HEK293 (cell line): Measurements from ENCODE around the gene MRPL43.

Experiments
- CTCF ChIA-PET: fragments of 350-600 bp; formaldehyde crosslinking; extraction: SDS; loops from one replicate; lab custom pipeline; 2021; ENCODE audit warnings: antibody characterized with exemption; lab: Yijun Ruan, JAX
- POLR2A ChIA-PET: fragments of 300-600 bp; formaldehyde crosslinking; extraction: SDS; loops from one replicate; lab custom pipeline; 2020; ENCODE audit warnings: antibody characterized with exemption, inconsistent platforms; lab: Yijun Ruan, JAX
- H3K27ac ChIP-seq: fragments of 200-500 bp; sonication (Bioruptor generic); 2 replicates; pipeline ENCODE4 v1.5.1; 2014; ENCODE audit warnings: low read depth, low read length, control low read depth, inconsistent platforms; ENCODE audit errors: extremely low read depth
- H3K36me3 ChIP-seq, 2 experiments: fragments of 200-500 bp in 1 of 2; sonication (Bioruptor generic) in 1 of 2; 1 replicate in 1 of 2; 2 replicates in 1 of 2; pipeline ENCODE4 v1.5.1; 2014 to 2017; ENCODE audit warnings: inconsistent platforms in 2 of 2, low read length in 2 of 2; ENCODE audit not compliant: control insufficient read depth in 2 of 2, insufficient read depth in 1 of 2
- H3K4me1 ChIP-seq: fragments of 200-500 bp; sonication (Bioruptor generic); 2 replicates; pipeline ENCODE4 v1.5.1; 2014; ENCODE audit warnings: mild to moderate bottlenecking, low read length, inconsistent platforms; ENCODE audit not compliant: control insufficient read depth, insufficient read depth
- H3K4me3 ChIP-seq: 2 replicates; pipeline ENCODE4 v1.5.1; 2011; ENCODE audit warnings: low read depth, mild to moderate bottlenecking, control low read depth, low read length, moderate library complexity
- H3K9me3 ChIP-seq: fragments of 200-500 bp; sonication (Bioruptor generic); 2 replicates; pipeline ENCODE4 v1.5.1; 2014; ENCODE audit warnings: low read depth, low read length, inconsistent platforms; ENCODE audit not compliant: control insufficient read depth, insufficient read depth
- GLIS1 ChIP-seq: fragments of 450-650 bp; formaldehyde crosslinking; IDR thresholded peaks from 2 replicates; pipeline ENCODE4 v1.5.1; 2016; ENCODE audit warnings: missing biosample characterization, missing genetic modification characterization
- KLF1 ChIP-seq: fragments of 450-650 bp; formaldehyde crosslinking; IDR thresholded peaks from 2 replicates; pipeline ENCODE4 v1.5.1; 2016; ENCODE audit warnings: missing biosample characterization, missing genetic modification characterization
- KLF8 ChIP-seq: fragments of 450-650 bp; formaldehyde crosslinking; IDR thresholded peaks from 2 replicates; pipeline ENCODE4 v1.5.1; 2016; ENCODE audit warnings: missing biosample characterization, missing genetic modification characterization
- PATZ1 ChIP-seq: fragments of 450-650 bp; formaldehyde crosslinking; IDR thresholded peaks from 2 replicates; pipeline ENCODE4 v1.5.1; 2016; ENCODE audit warnings: missing biosample characterization, missing genetic modification characterization
- PRDM1 ChIP-seq: fragments of 450-650 bp; formaldehyde crosslinking; IDR thresholded peaks from 2 replicates; pipeline ENCODE4; 2016; ENCODE audit warnings: missing biosample characterization, missing genetic modification characterization
- PRDM4 ChIP-seq: fragments of 450-650 bp; formaldehyde crosslinking; IDR thresholded peaks from 2 replicates; pipeline ENCODE4 v1.5.1; 2017; ENCODE audit warnings: missing biosample characterization, missing genetic modification characterization
- RBAK ChIP-seq: fragments of 450-650 bp; formaldehyde crosslinking; IDR thresholded peaks from 2 replicates; pipeline ENCODE4 v1.5.1; 2016; ENCODE audit warnings: missing biosample characterization, missing genetic modification characterization
- SP2 ChIP-seq: fragments of 450-650 bp; formaldehyde crosslinking; IDR thresholded peaks from 2 replicates; pipeline ENCODE4 v1.5.1; 2016; ENCODE audit warnings: missing biosample characterization, missing genetic modification characterization
- ZBTB20 ChIP-seq: fragments of 450-650 bp; formaldehyde crosslinking; IDR thresholded peaks from 2 replicates; pipeline ENCODE4 v1.5.1; 2016; ENCODE audit warnings: missing biosample characterization, missing genetic modification characterization
- ZBTB48 ChIP-seq: fragments of 450-650 bp; formaldehyde crosslinking; IDR thresholded peaks from 2 replicates; pipeline ENCODE4 v1.5.1; 2016; ENCODE audit warnings: missing biosample characterization, missing genetic modification characterization
- ZBTB7A ChIP-seq: fragments of 450-650 bp; formaldehyde crosslinking; IDR thresholded peaks from 2 replicates; pipeline ENCODE4 v1.5.1; 2016; ENCODE audit warnings: low read depth, missing biosample characterization, missing genetic modification characterization
- ZNF121 ChIP-seq: fragments of 450-650 bp; formaldehyde crosslinking; IDR thresholded peaks from 2 replicates; pipeline ENCODE4 v1.5.1; 2016; ENCODE audit warnings: missing biosample characterization, missing genetic modification characterization
- ZNF248 ChIP-seq: fragments of 450-650 bp; formaldehyde crosslinking; IDR thresholded peaks from 2 replicates; pipeline ENCODE4 v1.5.1; 2017; ENCODE audit warnings: missing biosample characterization, missing genetic modification characterization
- ZNF26 ChIP-seq: fragments of 450-650 bp; formaldehyde crosslinking; IDR thresholded peaks from 2 replicates; pipeline ENCODE4 v1.5.1; 2016; ENCODE audit warnings: missing biosample characterization, missing genetic modification characterization
- ZNF280D ChIP-seq: fragments of 450-650 bp; formaldehyde crosslinking; IDR thresholded peaks from 2 replicates; pipeline ENCODE4 v1.5.1; 2016; ENCODE audit warnings: missing biosample characterization, missing genetic modification characterization
- ZNF335 ChIP-seq: fragments of 450-650 bp; formaldehyde crosslinking; conservative IDR thresholded peaks from 2 replicates; pipeline ENCODE4 v1.5.1; 2016; ENCODE audit warnings: missing biosample characterization, missing genetic modification characterization
- ZNF513 ChIP-seq: fragments of 450-650 bp; IDR thresholded peaks from 2 replicates; pipeline ENCODE4 v1.5.1; 2018; ENCODE audit warnings: missing biosample characterization, missing genetic modification characterization
- ZNF658 ChIP-seq: fragments of 450-650 bp; formaldehyde crosslinking; IDR thresholded peaks from 2 replicates; pipeline ENCODE4; 2016; ENCODE audit warnings: missing biosample characterization, missing genetic modification characterization
- ZNF670 ChIP-seq: fragments of 450-650 bp; formaldehyde crosslinking; IDR thresholded peaks from 2 replicates; pipeline ENCODE4 v1.5.1; 2016; ENCODE audit warnings: missing biosample characterization, missing genetic modification characterization, low read depth

The MRPL43 gene

GRCh38 chr10:101031128-101031795 is 44.0 kb upstream of the MRPL43 start, which contains the start of the genes PDZD7 and SFXN3 (continued):
- no peak for TF ChIP-seq ZNF280D (tag by site-specific recombination)
- no peak for TF ChIP-seq ZNF121 (tag by site-specific recombination)
- TF ChIP-seq ZNF670 (tag by site-specific recombination): no peak
- TF ChIP-seq PATZ1 (tag by site-specific recombination): peak; percentile 58; the same call in 1 of the 2 replicates
- TF ChIP-seq PRDM4 (tag by site-specific recombination): peak; percentile 67
- peak; percentile 51; the same call in 1 of the 2 replicates for TF ChIP-seq GLIS1 (tag by site-specific recombination)
- TF ChIP-seq ZBTB20 (tag by site-specific recombination): peak; percentile 95
- peak; percentile 91 for TF ChIP-seq KLF8
- no peak for TF ChIP-seq ZNF658 (tag by site-specific recombination)
- peak; percentile 80 for TF ChIP-seq ZNF513
- TF ChIP-seq KLF1 (tag by site-specific recombination): peak; percentile 52
- TF ChIP-seq RBAK (tag by site-specific recombination): no peak
- peak; percentile 93 for TF ChIP-seq SP2 (tag by site-specific recombination)
- peak; percentile 77 for TF ChIP-seq ZBTB48
- TF ChIP-seq, all 188 proteins: peak for 32

- ChIA-PET CTCF (interaction anchor here (0.6 to 6.9 kb wide), 15 partner anchors 10 to 1614 kb away, joined by 3 to 129 read pairs (median 4); partner anchors contain the start of gene LZTS2), POLR2A (interaction anchor here (0.5 to 2.6 kb wide), 9 partner anchors 8 to 1097 kb away, joined by 3 to 29 read pairs (median 8); partner anchors contain the start of gene KAZALD1)
- Histone ChIP-seq H3K36me3 (peaks cover 0 to 3% of the 10 kb centered on the region in 2 experiments; a peak in 1 of 3 replicates), H3K9me3 (no peaks in the 10 kb centered on the region), H3K27ac (no peak overlapping the region), H3K4me3 (peak overlapping the region; percentile 33)
- no peak for TF ChIP-seq ZNF26 (tag by site-specific recombination)
- TF ChIP-seq PRDM1 (tag by site-specific recombination): 0 out of 2 replicates have a peak, but pooled peaks have one; percentile 38
- no peak for TF ChIP-seq ZNF248 (tag by site-specific recombination)
- peak; percentile 54; the same call in 1 of the 2 replicates for TF ChIP-seq ZBTB7A (tag by site-specific recombination)
- peak; percentile 76 for TF ChIP-seq ZNF335 (tag by site-specific recombination)
- TF ChIP-seq, all 188 proteins: peak for 3
- H3K4me1 ChIP-seq: peaks cover 20% of the 10 kb centered on the region
These were observed 43.3 kb upstream of the MRPL43 start for GRCh38 chr10:101030496-101031127.
